Pancreas (tissue), 10 donors: ENCODE data around the gene KCNG2. TPM values are rescaled to one million over a fixed set of nuclear protein-coding genes. Genes with fewer than 3 reads are reported as not detected.

Source experiments
- ATAC-seq, 4 donors: fragments of 200-7000 bp; cut with Tn5 transposase; one replicate each; pipeline versions ENCODE4 v1.8.0 to v1.9.1; 2020; ENCODE audit warnings: mild to moderate bottlenecking in 4 of 4, moderate library complexity in 4 of 4
- DNase-seq, 6 donors: peaks; one replicate each; pipeline ENCODE4 v3.0.0-alpha.2; 2020
- FAIRE-seq: peaks from 2 replicates; lab custom pipeline; 2012; peaks lifted over from hg19 to GRCh38; lab: Jason Lieb, UNC
- H3K27ac ChIP-seq, 4 donors: fragments of 200-600 bp; sonication (generic); 1 replicate in 3 of 4; 2 replicates in 1 of 4; pipeline versions ENCODE4 v1.5.0 to v1.8.0; 2020
- H3K27me3 ChIP-seq, 4 donors: fragments of 200-600 bp; one replicate each; pipeline ENCODE4 v1.8.0; 2021
- H3K36me3 ChIP-seq, 3 donors: fragments of 200-600 bp; sonication (generic) in 1 of 3; one replicate each; pipeline versions ENCODE4 v1.5.0 to v1.8.0; 2020 to 2021
- H3K4me1 ChIP-seq, 3 donors: fragments of 200-600 bp; one replicate each; pipeline ENCODE4 v1.8.0; 2021
- H3K4me3 ChIP-seq, 4 donors: fragments of 200-600 bp; sonication (generic) in 2 of 4; one replicate each; pipeline versions ENCODE4 v1.5.0 to v1.8.0; 2020 to 2021
- H3K9me3 ChIP-seq, 4 donors: fragments of 200-600 bp; one replicate each; pipeline ENCODE4 v1.8.0; 2021
- CTCF ChIP-seq, 4 donors: fragments of 200-600 bp; sonication (generic) in 3 of 4; IDR thresholded peaks; one replicate each; pipeline versions ENCODE4 v1.5.0 to v1.8.0; 2021; ENCODE audit warnings: antibody characterized with exemption in 4 of 4
- WGBS, 2 donors: extraction: QIAGEN DNeasy Blood & Tissue Kit; methylation state at CpG; one replicate each; pipeline ENCODE4 v1.1.7; 2013; 5-methylcytosine and 5-hydroxymethylcytosine counted together
- intact Hi-C, 3 donors: fragments of 100-400 bp; cut with DNase I; formaldehyde crosslinking; loops; one replicate each; pipeline versions ENCODE4 v1.11.1 to v1.14.2; 2022
- polyA plus RNA-seq, 2 donors: library from polyadenylated mRNA; stranded (reverse); fragments of 200-250 nt; gene quantifications; one replicate each; pipeline ENCODE4 v1.2.3, GENCODE V29; 2013
- total RNA-seq, 6 donors: library from RNA; stranded (reverse); fragmentation: NEBNext Ultra II Directional in 4 of 6; extraction: Animal tissue kit (Norgen Biotek cat#: 25700) in 4 of 6; gene quantifications; one replicate each; pipeline versions ENCODE4 v1.2.1 to v1.2.4, GENCODE V29; 2021 to 2023
- donor health status: healthy with polysubstance abuse.
- donor health status: DM: no; HTN: no; CAD: no; lungs with moderate emphysema.
- donor health status: DM: no; HTN: no; CAD: no.
- donor health status: control.
- donor health status: control.
- donor health status: Bipolar disorder and iron deficiency.
- donor health status: DM: yes; HTN: yes; CAD: no.
- donor health status: DM: no; HTN: no; CAD: no.
- donor health status: DM: no; HTN: no; CAD: no.
- donor health status: DM: yes; HTN: yes; CAD: no.

Gene KCNG2
- total and polyA plus RNA-seq, 8 donors: 0.12 to 0.22 (median 0.13) TPM; not detected in 5

DNA sequence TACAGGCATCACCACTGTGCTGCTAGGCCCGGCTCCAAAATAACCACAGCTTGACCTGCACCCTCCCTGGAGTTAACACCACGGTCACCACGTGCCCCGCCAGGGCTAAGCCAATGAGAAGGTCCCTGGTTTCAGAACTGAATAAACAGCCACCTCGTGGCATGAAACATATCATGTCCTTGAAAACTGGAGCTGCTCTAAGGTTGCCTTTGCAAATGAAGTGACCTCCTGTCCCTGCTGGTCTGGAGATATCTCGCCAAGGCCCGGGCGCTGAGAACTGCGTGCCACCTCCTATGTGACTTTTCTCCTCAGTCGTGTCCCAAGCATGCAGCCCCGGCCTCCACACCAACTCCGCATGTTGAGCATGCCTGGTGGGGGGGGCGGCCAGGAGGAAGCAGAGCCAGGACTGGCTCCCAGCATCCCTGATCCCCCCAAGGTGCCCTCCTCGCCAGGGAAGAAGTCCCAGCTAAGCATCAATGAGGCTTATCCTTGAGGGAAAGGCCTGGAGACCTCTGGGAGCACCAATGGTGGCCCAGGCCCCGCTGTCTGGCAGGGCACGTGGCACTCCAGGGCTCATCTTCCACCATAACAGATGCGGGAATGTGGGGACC, 16.3 kb upstream of the KCNG2 start:
- no peaks in the 10 kb centered on the region for H3K36me3 ChIP-seq
- no peak overlapping the region for H3K27ac ChIP-seq
- intact Hi-C loops: no loop called here
- TF ChIP-seq CTCF (IDR thresholded peaks at IDR 0.05): no peak
- no peaks in the 10 kb centered on the region for H3K9me3 ChIP-seq
- no peaks in the 10 kb centered on the region for H3K4me1 ChIP-seq
- WGBS, 2 donors: 57 to 63% methylated on average over 17 of the region's 17 CpGs
- no peak overlapping the region for H3K4me3 ChIP-seq
- DNase-seq: peak in 1 of 6 donors; percentile 44
- peak in 1 of 4 donors; percentile 22 for ATAC-seq
- H3K27me3 ChIP-seq: peaks cover 0 to 4% (median 0%) of the 10 kb centered on the region in 4 donors
- no peak for FAIRE-seq

DNA sequence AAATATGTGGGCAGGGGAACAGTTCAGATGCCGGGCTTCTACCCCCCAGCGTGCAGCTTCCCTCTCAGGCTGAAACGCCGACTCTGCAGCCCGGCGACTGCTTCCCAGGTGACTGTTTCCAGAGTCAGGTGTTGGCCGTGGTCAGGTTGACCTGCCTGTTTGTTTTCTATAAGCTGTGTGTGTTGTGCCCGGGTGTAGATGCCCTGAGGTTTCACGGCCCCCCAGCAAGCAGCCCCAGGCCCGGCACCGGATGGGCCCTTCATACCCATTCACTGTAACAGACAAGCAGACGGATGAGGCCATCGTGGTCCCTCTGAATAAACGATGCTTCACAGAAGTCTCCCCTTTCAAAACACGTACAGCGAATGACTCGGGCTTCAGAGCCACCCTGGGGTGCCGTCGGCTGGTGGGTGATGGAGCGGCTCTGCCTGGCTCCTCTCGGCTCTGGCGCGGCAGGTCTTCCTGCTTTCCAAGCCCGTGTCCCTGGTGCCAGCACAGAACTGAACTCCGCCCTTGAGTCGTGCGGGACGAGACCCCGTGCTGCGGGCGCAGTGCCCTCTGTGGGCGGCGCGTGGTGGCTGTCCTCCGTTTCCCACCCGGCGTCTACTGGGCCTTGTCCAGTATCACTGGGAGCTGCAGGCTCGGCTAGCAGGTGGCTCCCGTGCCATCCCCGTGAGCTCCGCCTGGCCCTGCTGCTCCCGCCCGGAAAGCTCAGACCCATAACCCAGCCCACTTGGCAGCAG, 15.0 kb upstream of the KCNG2 start:
- no peak overlapping the region for H3K4me3 ChIP-seq
- H3K4me1 ChIP-seq: no peaks in the 10 kb centered on the region
- whole genome bisulfite sequencing, 2 donors: 78 to 79% methylated on average over 43 of the region's 43 CpGs
- intact Hi-C loops: no loop called here
- no peaks in the 10 kb centered on the region for H3K36me3 ChIP-seq
- no peak overlapping the region for H3K27ac ChIP-seq
- DNase-seq: peak in 1 of 6 donors; percentile 39
- ATAC-seq: no peak
- no peaks in the 10 kb centered on the region for H3K9me3 ChIP-seq
- TF ChIP-seq CTCF (IDR thresholded peaks at IDR 0.05): no peak
- no peak for FAIRE-seq
- peaks cover 0 to 10% (median 5%) of the 10 kb centered on the region in 4 donors for H3K27me3 ChIP-seq

DNA sequence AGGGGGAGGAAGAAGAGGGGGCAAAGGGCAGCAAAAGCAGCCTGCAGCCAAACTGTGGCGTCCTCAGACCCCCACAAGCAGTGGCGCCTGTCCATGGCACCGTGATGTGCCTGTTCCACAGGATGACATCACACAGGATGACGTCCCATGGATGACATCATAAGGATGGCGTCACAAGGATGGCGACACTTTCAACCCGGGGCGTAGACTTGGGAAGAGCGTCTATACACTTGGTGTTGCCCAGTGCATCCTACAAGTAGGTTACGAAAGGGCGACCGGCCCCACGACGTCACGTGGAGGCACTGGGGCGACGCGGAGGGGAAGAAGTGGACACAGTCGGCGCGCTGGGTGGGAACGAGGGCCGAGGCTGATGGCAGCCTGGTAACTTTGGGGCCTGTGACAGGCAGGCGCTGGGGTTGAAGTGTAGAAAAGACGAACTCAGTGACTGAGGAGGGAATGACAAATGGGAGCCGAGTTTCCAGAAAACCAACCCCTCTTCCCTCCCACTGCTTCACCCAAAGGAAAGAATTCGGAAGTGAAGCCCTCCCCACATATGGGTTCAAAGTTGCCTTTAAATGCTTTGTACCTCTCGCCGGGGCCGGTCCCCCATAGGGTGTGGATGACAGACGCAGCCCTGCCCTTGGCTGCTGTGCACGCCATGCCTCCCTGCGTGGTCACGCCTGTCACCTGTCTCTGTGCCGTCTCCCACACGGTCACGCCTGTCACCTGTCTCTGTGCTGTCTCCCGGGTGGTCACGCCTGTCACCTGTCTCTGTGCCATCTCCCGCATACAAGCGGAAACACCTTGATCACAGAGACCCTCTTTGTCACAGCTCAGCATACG, 13.4 kb upstream of the KCNG2 start:
- no peak for TF ChIP-seq CTCF (IDR thresholded peaks at IDR 0.05)
- Histone ChIP-seq H3K27ac (no peak overlapping the region), H3K9me3 (no peaks in the 10 kb centered on the region), H3K27me3 (peaks cover 0 to 23% (median 9%) of the 10 kb centered on the region in 4 donors), H3K36me3 (no peaks in the 10 kb centered on the region), H3K4me3 (no peak overlapping the region), H3K4me1 (peaks cover 0 to 2% (median 0%) of the 10 kb centered on the region in 3 donors)
- DNase-seq: peak in 1 of 6 donors; percentile 48
- WGBS, 2 donors: 70 to 77% methylated on average over 42 of the region's 42 CpGs
- no peak for ATAC-seq
- intact Hi-C loops: no loop called here
- no peak for FAIRE-seq

DNA sequence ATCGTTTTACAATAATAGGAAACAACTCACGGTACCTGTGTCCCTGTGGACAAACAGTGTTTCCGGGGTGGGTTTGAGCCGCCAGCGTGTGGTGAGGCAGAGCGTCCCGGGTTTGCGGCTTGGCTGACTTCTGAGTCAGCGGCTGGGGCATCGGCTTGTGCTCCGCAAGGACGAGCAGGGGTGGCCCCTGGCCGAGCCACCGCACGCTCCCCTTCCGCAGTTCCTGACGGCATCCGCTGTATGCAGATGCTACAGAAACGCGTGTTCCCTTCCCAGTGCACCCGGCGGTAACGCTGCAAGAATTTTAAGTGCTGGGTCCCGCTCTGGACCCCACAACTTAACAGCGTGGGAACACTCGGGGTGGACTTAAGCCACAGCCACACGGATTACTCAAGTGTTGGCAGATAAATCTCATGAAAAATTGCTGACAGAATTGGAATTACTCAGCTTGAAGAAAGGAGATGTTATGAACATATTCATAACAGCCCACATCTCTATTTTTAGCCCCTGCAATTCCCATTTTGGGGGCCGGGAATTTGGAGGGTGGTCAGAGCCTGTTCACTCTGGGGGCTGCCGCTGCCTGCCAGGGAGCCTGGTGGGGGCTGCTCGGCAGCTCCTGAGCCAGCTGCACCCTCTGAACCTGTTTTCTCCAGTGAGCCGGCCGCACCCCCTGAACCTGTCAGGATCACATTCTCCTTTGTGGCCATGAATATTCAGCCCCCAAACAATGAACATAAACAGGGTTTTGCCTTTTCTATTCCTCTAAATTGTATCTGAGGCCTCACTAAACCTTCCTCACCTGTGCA, 12.6 kb upstream of the KCNG2 start:
- FAIRE-seq: no peak
- DNase-seq: peak in 1 of 6 donors; percentile 36
- peak in 1 of 4 donors; percentile 16 for ATAC-seq
- H3K9me3 ChIP-seq: no peaks in the 10 kb centered on the region
- H3K4me1 ChIP-seq: peaks cover 0 to 2% (median 0%) of the 10 kb centered on the region in 3 donors
- TF ChIP-seq CTCF (IDR thresholded peaks at IDR 0.05): no peak
- H3K4me3 ChIP-seq: no peak overlapping the region
- WGBS, 2 donors: 51 to 57% methylated on average over 32 of the region's 32 CpGs
- no peaks in the 10 kb centered on the region for H3K36me3 ChIP-seq
- H3K27ac ChIP-seq: no peak overlapping the region
- intact Hi-C loops: no loop called here
- peaks cover 0 to 23% (median 9%) of the 10 kb centered on the region in 4 donors for H3K27me3 ChIP-seq
